AG04449 (cell line): ENCODE results near the gene CLEC4F.

ENCODE experiments used
- CTCF ChIA-PET: fragments of 350-600 bp; formaldehyde crosslinking; extraction: SDS; loops from one replicate; lab custom pipeline; 2021; ENCODE audit warnings: antibody characterized with exemption; lab: Yijun Ruan, JAX
- POLR2A ChIA-PET: fragments of 400-600, 350-600 bp; formaldehyde crosslinking; extraction: SDS; loops from one replicate; lab custom pipeline; 2020; ENCODE audit warnings: antibody characterized with exemption, inconsistent platforms; lab: Yijun Ruan, JAX
- DNase-seq: peaks from one replicate; pipeline ENCODE4 v3.0.0-alpha.2; 2010; ENCODE audit warnings: low read depth, low spot score
- H3K4me3 ChIP-seq: 2 replicates; pipeline ENCODE4 v1.5.1; 2011; ENCODE audit warnings: low read depth, mild to moderate bottlenecking, control low read depth, low read length
- CTCF ChIP-seq: IDR thresholded peaks from one replicate; pipeline ENCODE4 v1.5.1; 2011; ENCODE audit warnings: mild to moderate bottlenecking, moderate library complexity, low read length, control low read depth, inconsistent platforms; ENCODE audit not compliant: insufficient read depth; ENCODE audit errors: missing control alignments

Gene CLEC4F

GRCh38 chr2:70834106-70834505 is 13.7 kb upstream of the CLEC4F start:
- no peak overlapping the region for H3K4me3 ChIP-seq
- DNase-seq: no peak
- POLR2A ChIA-PET: no interaction called here
- CTCF ChIA-PET: no interaction called here
- TF ChIP-seq CTCF: no peak

- ChIA-PET POLR2A (no interaction called here), CTCF (no interaction called here)
- DNase-seq: no peak
- TF ChIP-seq CTCF: no peak
- no peak overlapping the region for H3K4me3 ChIP-seq
Observed at GRCh38 chr2:70833246-70833645, 12.8 kb upstream of the CLEC4F start.

- no peak for DNase-seq
- TF ChIP-seq CTCF: no peak
- POLR2A ChIA-PET: no interaction called here
- H3K4me3 ChIP-seq: no peak overlapping the region
- CTCF ChIA-PET: no interaction called here
Observed at GRCh38 chr2:70832386-70832785, 12.0 kb upstream of the CLEC4F start.

GRCh38 chr2:70831861-70832260 is 11.5 kb upstream of the CLEC4F start:
- no peak overlapping the region for H3K4me3 ChIP-seq
- ChIA-PET POLR2A (no interaction called here), CTCF (interaction anchor here (0.8 kb wide), 1 partner anchor 39 kb away, joined by 3 read pairs; no protein-coding TSS in a partner anchor)
- DNase-seq: no peak
- TF ChIP-seq CTCF: no peak

GRCh38 chr2:70830366-70830765 is 10.0 kb upstream of the CLEC4F start:
- ChIA-PET CTCF (no interaction called here), POLR2A (no interaction called here)
- DNase-seq: no peak
- H3K4me3 ChIP-seq: no peak overlapping the region
- TF ChIP-seq CTCF: no peak

GRCh38 chr2:70829916-70830315 is 9.5 kb upstream of the CLEC4F start:
- POLR2A ChIA-PET: no interaction called here
- CTCF ChIA-PET: no interaction called here
- DNase-seq: no peak
- no peak overlapping the region for H3K4me3 ChIP-seq
- no peak for TF ChIP-seq CTCF
